Keratinocyte (primary cell): ENCODE measurements around the gene PNMA8B. TPM values are rescaled to one million over a fixed set of nuclear protein-coding genes. Genes with fewer than 3 reads are reported as not detected.
A peak's percentile ranks its signal among the peaks of the same experiment; 100 is the strongest.

ENCODE experiments used
- DNase-seq: peaks from one replicate; pipeline ENCODE4 v3.0.0-alpha.2; 2011; ENCODE audit warnings: low read depth, missing footprints, low spot score
- FAIRE-seq: peaks from 2 replicates; lab custom pipeline; 2011; peaks lifted over from hg19 to GRCh38; lab: Jason Lieb, UNC
- H2AFZ ChIP-seq: 2 replicates; pipeline ENCODE4 v1.6.0; 2012; ENCODE audit warnings: low read length, control low read depth, inconsistent platforms; ENCODE audit not compliant: control insufficient read depth
- H3K27ac ChIP-seq: 2 replicates; pipeline ENCODE4 v1.5.1; 2011; ENCODE audit warnings: low read length; ENCODE audit not compliant: control insufficient read depth, insufficient read depth
- H3K27me3 ChIP-seq: 3 replicates; pipeline ENCODE4 v1.6.0; 2011; ENCODE audit warnings: low read length; ENCODE audit not compliant: control insufficient read depth, insufficient read depth; ENCODE audit errors: extremely low read depth
- H3K36me3 ChIP-seq, 2 experiments: 2 replicates in 1 of 2; 3 replicates in 1 of 2; pipeline ENCODE4 v1.5.1; 2011; ENCODE audit warnings: low read length in 2 of 2, mild to moderate bottlenecking in 1 of 2; ENCODE audit not compliant: control insufficient read depth in 2 of 2, insufficient read depth in 2 of 2; ENCODE audit errors: extremely low read depth in 1 of 2
- H3K4me1 ChIP-seq: 3 replicates; pipeline ENCODE4 v1.5.1; 2011; ENCODE audit warnings: low read length; ENCODE audit not compliant: control insufficient read depth, insufficient read depth; ENCODE audit errors: extremely low read depth
- H3K4me2 ChIP-seq: 3 replicates; pipeline ENCODE4 v1.6.0; 2011; ENCODE audit warnings: low read depth, low read length; ENCODE audit not compliant: control insufficient read depth, insufficient read depth; ENCODE audit errors: extremely low read depth
- H3K4me3 ChIP-seq, 3 experiments: fragments of 200-600 bp in 1 of 3; sonication (generic) in 1 of 3; 2 replicates in 2 of 3; 3 replicates in 1 of 3; pipeline ENCODE4 v1.5.1; 2011 to 2016; ENCODE audit warnings: low read length in 3 of 3, mild to moderate bottlenecking in 3 of 3, control low read depth in 2 of 3, inconsistent platforms in 1 of 3, low read depth in 1 of 3, mixed read lengths in 1 of 3, mixed run types in 1 of 3, moderate library complexity in 1 of 3; ENCODE audit not compliant: control insufficient read depth in 2 of 3, insufficient read depth in 2 of 3; ENCODE audit errors: extremely low read depth in 1 of 3
- H3K79me2 ChIP-seq: 2 replicates; pipeline ENCODE4 v1.6.0; 2012; ENCODE audit warnings: low read length; ENCODE audit not compliant: control insufficient read depth, insufficient read depth
- H3K9ac ChIP-seq: 3 replicates; pipeline ENCODE4 v1.6.0; 2011; ENCODE audit warnings: low read length; ENCODE audit not compliant: control insufficient read depth, insufficient read depth; ENCODE audit errors: extremely low read depth
- H3K9me1 ChIP-seq: 3 replicates; pipeline ENCODE4 v1.6.0; 2011; ENCODE audit warnings: low read length; ENCODE audit not compliant: control insufficient read depth, insufficient read depth; ENCODE audit errors: extremely low read depth
- H3K9me3 ChIP-seq: 2 replicates; pipeline ENCODE4 v1.5.1; 2012; ENCODE audit warnings: low read depth, low read length; ENCODE audit not compliant: control insufficient read depth
- H4K20me1 ChIP-seq: 3 replicates; pipeline ENCODE4 v1.6.0; 2011; ENCODE audit warnings: low read length; ENCODE audit not compliant: control insufficient read depth, insufficient read depth; ENCODE audit errors: extremely low read depth
- EZH2 ChIP-seq: IDR thresholded peaks from one replicate; pipeline ENCODE4 v1.6.1; 2012; ENCODE audit warnings: inconsistent platforms, mild to moderate bottlenecking, low read length, moderate library complexity
- dilution Hi-C: fragments of 300-500 bp; cut with MboI; formaldehyde crosslinking; loops from one replicate; pipeline ENCODE4 v1.7.0; 2020; ENCODE audit warnings: low sequenced_read_pairs; ENCODE audit not compliant: extremely low pct_ligation_motif_present
- polyA plus RNA-seq, 5 experiments: library from polyadenylated mRNA; depleted of rRNA in 3 of 5; stranded (reverse) in 3 of 5; stranded (forward) in 1 of 5; unstranded in 1 of 5; fragments of >200 nt; gene quantifications; 1 replicate in 1 of 5; 2 replicates in 3 of 5; 3 replicates in 1 of 5; pipeline versions ENCODE4 v1.2.1 to v1.2.3, GENCODE V29; 2011 to 2012; ENCODE audit warnings: missing spikeins in 2 of 5, low read depth in 1 of 5, low replicate concordance in 1 of 5
- TF ChIP-seq, protein P1 (sequence below), 3 experiments: IDR thresholded peaks in 1 of 3; conservative IDR thresholded peaks in 1 of 3; optimal IDR thresholded peaks in 1 of 3; 2 replicates in 2 of 3; 3 replicates in 1 of 3; pipeline versions ENCODE3 to v1.5.1; 2011; ENCODE audit warnings: low read length in 3 of 3, mild to moderate bottlenecking in 3 of 3, moderate library complexity in 2 of 3, control low read depth in 1 of 3, inconsistent platforms in 1 of 3; ENCODE audit not compliant: insufficient read depth in 2 of 3; ENCODE audit errors: extremely low read depth in 1 of 3

The PNMA8B gene
- polyA plus RNA-seq, 1 donor (not counting 4 experiments of a cell fraction or from before 2014, with no cell fraction given), result not detected

DNA sequence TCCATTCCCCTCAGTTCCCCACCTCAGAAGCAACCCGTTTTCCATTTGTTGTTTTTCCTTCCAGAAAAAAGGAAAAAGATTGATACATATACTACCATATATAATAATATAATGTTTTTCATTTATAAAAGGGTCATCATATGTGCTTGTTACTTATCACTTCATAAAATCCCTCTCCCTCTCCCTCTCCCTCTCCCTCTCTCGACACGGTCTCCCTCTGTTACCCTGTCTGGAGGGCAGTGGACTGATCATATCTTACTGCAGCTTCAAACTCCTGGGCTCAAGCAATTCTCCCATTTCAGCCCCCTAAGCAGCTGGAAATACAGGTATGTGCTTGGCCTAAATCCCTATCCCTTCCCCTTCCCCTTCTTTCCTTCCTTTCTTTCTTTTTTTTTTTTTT lies 41.4 kb downstream of the PNMA8B start:
- Histone ChIP-seq H4K20me1 (no peaks in the 10 kb centered on the region), H3K4me2 (peak overlapping the region; percentile 82), H3K27ac (peak overlapping the region; percentile 49), H3K9ac (peak overlapping the region; percentile 22), H2AFZ (peak overlapping the region; percentile 43), H3K79me2 (no peaks in the 10 kb centered on the region), H3K27me3 (no peaks in the 10 kb centered on the region), H3K9me1 (no peaks in the 10 kb centered on the region), H3K9me3 (no peaks in the 10 kb centered on the region), H3K4me3 (peak overlapping the region in 1 of 3 experiments; percentile 32), H3K4me1 (peaks cover 28% of the 10 kb centered on the region), H3K36me3 (no peaks in the 10 kb centered on the region)
- DNase-seq, result no peak
- TF ChIP-seq, protein P1, sequence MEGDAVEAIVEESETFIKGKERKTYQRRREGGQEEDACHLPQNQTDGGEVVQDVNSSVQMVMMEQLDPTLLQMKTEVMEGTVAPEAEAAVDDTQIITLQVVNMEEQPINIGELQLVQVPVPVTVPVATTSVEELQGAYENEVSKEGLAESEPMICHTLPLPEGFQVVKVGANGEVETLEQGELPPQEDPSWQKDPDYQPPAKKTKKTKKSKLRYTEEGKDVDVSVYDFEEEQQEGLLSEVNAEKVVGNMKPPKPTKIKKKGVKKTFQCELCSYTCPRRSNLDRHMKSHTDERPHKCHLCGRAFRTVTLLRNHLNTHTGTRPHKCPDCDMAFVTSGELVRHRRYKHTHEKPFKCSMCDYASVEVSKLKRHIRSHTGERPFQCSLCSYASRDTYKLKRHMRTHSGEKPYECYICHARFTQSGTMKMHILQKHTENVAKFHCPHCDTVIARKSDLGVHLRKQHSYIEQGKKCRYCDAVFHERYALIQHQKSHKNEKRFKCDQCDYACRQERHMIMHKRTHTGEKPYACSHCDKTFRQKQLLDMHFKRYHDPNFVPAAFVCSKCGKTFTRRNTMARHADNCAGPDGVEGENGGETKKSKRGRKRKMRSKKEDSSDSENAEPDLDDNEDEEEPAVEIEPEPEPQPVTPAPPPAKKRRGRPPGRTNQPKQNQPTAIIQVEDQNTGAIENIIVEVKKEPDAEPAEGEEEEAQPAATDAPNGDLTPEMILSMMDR (optimal IDR thresholded peaks at IDR 0.05 in 1 of 3, IDR thresholded peaks at IDR 0.05 in 1 of 3, conservative IDR thresholded peaks at IDR 0.05 in 1 of 3; ENCODE audit: extremely low read depth in 1 of 3, insufficient read depth in 2 of 3, low read length in 3 of 3), result no peak
- no peak for TF ChIP-seq EZH2
- no peak for FAIRE-seq
- dilution Hi-C loops, result no loop called here

DNA sequence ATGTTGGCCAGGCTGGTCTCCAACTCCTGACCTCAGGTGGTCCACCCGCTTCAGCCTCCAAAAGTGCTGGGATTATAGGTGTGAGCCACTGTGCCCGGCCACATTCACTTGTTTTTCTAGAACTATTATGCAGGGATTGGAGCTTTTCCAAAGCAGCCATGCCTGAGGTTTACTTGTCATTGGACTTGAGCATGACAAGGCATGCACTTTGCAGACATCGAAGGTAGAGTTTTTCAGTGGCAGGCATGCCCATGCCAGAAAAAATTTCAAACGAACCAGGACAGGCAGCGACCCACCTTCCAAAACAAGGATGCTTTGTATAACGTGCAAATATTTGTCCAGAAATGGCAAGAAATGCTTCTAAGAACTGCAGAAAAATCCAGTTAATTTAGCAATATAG lies 42.0 kb downstream of the PNMA8B start:
- H3K4me2 ChIP-seq, result peak overlapping the region; percentile 82
- no peaks in the 10 kb centered on the region for H3K79me2 ChIP-seq
- no peaks in the 10 kb centered on the region for H3K27me3 ChIP-seq
- TF ChIP-seq EZH2, result no peak
- TF ChIP-seq, protein P1 (optimal IDR thresholded peaks at IDR 0.05 in 1 of 3, IDR thresholded peaks at IDR 0.05 in 1 of 3, conservative IDR thresholded peaks at IDR 0.05 in 1 of 3; ENCODE audit: extremely low read depth in 1 of 3, insufficient read depth in 2 of 3, low read length in 3 of 3), result no peak
- peak overlapping the region; percentile 49 for H3K27ac ChIP-seq
- no peaks in the 10 kb centered on the region for H3K36me3 ChIP-seq
- FAIRE-seq (peak; percentile 99), DNase-seq (peak; percentile 83)
- dilution Hi-C loops, result no loop called here
- H3K9ac ChIP-seq, result peak overlapping the region; percentile 22
- H2AFZ ChIP-seq, result no peak overlapping the region
- peak overlapping the region in 1 of 3 experiments; percentile 32 for H3K4me3 ChIP-seq
- no peaks in the 10 kb centered on the region for H3K9me1 ChIP-seq
- no peaks in the 10 kb centered on the region for H4K20me1 ChIP-seq
- no peaks in the 10 kb centered on the region for H3K9me3 ChIP-seq
- H3K4me1 ChIP-seq, result peaks cover 28% of the 10 kb centered on the region
